Head of caudate nucleus (tissue), 42 donors: ENCODE results near the gene ELOA.
A peak's percentile ranks its signal among the peaks of the same experiment; 100 is the strongest.
"Not testable (repeated sequence)": the region's sequence is repeated elsewhere in the genome, so short reads cannot be mapped to it uniquely, and the experiment has no call there.

Experiments
- DNase-seq, 42 donors: peaks; one replicate each; pipeline versions ENCODE4 v3.0.0 to v3.0.0-alpha.2; 2020 to 2021; ENCODE audit warnings: mixed read lengths in 7 of 42
- intact Hi-C: fragments of 100-400 bp; cut with DNase I; formaldehyde crosslinking; loops from one replicate; pipeline ENCODE4 v1.15.0; 2022

Gene ELOA

DNA sequence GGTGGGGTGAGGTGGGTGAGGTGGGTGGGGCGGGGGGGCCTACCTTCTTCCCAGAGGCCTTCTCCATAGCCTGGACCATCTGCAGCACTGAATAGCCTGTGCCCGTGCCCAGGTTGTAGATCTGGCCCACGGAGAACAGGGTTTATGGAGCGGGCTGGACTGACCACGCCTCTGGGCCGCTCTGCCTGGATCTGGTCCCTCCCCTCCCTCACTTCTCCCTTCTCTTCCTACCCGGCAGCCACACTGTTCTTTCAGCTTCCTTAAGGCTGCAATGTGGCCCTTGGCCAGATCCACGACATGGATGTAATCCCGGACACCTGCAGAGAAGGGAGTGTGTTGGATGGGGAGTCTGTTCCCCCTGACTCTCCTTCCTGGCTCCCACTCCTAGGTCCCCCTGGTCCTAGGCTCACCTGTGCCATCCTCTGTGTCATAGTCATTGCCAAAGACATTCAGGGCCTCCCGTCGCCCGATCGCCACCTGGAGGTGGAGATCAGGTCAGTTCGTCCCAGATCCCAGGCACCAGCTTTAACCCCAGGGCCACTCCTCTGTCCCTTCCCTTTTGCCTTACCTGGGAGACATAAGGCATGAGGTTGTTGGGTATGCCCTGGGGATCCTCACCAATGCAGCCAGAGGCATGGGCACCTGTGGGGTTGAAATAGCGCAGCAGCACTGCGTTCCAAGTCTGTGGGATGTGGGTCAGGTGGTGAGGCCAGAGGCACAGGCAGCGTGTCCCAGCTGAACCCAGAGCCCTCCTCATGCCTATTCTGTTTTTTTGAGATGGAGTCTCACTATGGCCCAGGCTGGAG, 53.4 kb downstream of the ELOA start:
- no peak for DNase-seq
- intact Hi-C loops: no loop called here

DNA sequence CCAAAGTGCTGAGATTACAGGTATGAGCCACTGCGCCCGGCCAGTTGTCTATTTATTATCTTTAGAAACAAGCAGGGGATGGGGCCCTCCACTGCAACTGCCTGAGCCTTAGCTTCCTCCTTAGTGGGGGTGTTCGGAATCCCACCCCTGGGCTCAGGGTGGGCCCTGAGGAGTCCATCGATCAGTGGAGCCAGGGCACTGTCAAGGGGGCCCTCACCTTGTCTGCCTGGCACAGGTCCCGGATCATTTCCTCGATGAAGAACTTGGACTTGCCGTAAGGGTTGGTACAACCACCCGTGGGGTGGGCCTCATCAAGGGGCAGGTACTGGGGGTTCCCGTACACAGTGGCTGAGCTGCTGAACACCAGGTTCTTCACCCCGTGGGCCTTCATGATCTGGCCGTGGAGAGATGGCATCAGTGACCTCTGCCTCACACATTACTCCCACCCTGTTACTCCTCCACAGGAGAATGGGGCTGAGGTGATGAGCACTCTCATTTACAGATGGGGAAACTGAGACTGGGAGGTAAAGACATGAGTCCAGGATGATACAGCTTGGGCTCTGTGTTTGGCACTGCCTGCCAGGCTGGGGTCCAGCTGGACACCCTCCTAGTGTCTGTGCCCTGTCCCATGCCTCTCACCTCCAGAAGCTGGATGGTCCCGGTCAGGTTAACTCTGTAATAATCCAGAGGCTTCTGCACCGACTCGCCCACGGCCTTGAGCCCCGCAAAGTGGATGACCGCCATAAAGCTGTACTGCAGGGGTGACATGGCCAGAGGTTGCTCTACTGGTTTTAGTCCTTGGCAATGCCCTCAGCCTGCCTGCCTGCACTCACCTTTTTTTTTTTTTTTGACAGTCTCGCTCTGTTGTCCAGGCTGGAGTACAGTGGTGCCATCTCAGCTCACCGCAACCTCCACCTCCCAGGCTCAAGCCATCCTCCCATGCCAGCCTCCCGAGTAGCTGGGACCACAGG, 54.5 kb downstream of the ELOA start:
- intact Hi-C loops: no loop called here
- DNase-seq: no peak

DNA sequence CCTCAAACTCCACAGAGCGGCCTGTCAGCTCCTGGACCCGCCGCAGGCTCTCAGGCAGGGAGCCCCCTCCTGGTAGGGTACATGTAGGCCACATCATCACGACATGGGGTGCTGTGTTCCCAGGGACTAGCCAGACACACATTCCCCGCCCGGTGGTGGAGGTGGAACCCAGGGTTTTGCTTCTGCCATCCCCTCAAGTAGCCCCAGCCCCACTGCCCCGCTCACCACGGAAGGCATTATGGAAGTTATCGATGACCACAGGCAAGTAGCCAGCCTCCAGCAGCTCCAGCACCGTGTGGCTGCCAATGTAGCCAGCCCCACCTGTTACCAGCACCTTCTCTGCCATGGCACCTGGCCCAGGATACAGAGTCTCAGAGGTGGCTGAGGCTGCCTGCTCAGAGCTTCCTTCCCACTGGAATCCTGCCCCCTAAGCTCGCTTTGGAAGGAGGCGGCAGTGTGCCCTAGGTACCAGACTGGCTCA, 55.4 kb downstream of the ELOA start:
- DNase-seq: peak in 1 of 42 donors; percentile 16
- intact Hi-C loops: no loop called here

DNA sequence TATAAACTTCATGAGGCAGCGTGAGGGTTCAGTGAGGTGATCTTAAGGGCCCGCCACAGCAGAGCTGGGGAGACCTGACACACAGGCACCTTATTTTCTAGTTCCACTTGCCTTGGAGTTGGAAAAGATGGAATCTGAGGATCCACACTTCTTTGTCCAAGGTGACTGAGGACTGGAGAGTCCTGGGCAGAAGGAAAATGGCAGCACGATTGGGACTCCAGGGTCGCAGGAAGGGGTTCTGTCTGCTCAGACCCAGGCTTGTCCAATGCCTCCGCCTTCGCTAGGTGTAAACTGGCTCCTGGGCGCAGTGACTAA, 55.9 kb downstream of the ELOA start:
- intact Hi-C loops: no loop called here
- DNase-seq: no peak

DNA sequence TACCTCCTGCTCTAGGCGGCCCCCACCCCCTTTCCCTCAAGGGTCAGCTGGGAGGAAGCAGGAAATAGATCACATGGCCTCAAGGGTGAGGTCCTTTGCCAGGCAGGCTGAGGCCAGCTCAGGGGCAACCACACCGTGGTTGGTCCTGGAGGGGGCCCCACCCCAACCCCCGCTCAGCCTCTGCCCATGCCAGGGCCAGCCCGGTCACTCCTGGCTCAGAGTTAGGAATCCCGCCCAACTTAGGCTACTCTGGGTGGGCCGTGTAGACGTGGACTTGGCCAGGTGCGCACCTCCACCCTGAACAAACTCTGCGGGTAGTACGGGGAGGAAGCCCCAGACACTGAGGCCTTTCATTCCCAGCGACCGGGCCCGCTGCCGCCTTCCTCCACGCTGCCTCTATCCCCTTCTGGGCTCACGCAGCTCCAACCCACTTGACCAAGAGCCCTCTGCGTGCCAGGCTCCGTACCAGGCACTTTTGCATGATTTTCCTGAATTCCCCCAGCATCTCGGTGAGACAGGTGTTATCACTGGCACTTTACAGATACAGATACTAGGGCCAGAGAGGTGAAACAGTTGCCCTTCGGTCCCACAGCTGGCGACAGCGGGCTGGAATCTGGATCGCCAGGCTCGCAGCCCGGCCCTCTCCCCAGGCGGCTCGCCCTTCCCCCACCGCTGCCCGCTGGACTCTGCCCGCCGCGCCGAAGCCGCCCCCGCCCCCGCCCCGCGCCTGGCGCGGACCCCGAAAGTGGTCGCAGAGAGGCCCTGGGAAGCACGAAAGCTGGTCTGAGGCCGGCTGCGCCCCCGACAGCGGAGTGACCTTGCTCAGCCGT, 56.5 kb downstream of the ELOA start:
- intact Hi-C loops: no loop called here
- DNase-seq: peak in 20 of 42 donors; percentile 12 to 59 (median 41)

DNA sequence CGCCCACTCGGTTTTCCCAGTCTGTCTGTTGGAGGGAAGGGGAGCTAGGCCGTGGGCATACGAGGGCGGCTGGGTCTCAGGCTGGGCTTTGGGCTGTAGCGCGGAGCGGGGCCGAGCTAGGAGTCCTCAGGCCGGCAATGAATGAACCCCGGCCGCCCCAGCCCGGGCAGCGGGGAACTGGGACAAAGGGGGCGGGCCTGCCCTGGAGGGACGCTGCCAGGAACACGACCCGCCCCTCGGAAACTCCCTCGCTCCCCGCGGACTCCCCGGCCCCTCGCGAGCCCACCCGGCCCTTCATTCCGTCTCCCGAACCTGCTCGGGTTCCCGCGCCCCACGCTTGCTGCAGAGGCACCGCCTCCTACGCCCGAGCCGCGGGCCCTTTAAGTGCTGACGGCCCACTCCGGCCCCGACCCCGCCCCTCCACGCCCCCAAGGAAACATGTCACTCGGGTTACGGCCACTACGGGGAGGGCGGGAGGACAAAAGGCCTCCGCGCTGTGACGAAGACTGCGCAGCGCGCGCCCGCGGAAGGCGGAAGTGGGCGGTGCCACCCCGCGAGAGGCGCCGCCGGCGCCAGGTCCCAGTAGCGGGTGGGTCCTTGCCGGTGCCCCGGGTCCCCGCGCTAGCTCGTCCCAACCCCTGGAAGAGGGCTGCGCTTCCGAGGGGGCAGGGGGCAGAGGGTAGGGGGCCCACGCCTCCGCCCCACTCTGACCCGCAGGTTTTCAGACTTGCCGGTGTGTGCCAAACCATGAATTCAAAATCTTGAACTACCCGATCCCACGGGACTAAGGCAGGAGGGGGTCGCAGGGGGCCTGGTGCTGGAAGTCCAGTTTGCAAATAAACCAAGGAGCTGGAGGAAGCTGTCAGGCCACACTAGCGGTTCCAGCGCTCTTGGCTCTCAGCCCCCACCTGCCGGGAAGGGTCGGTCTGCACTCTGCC, 57.4 kb downstream of the ELOA start, which contains the start of gene GALE:
GALE (minus strand) TSS at position 355 of the 938 bp plus-strand sequence. CDS start 1,747 bp downstream, outside the sequence.
- peak; percentile 92 to 99 (median 96) for DNase-seq
- intact Hi-C loops: no loop called here

DNA sequence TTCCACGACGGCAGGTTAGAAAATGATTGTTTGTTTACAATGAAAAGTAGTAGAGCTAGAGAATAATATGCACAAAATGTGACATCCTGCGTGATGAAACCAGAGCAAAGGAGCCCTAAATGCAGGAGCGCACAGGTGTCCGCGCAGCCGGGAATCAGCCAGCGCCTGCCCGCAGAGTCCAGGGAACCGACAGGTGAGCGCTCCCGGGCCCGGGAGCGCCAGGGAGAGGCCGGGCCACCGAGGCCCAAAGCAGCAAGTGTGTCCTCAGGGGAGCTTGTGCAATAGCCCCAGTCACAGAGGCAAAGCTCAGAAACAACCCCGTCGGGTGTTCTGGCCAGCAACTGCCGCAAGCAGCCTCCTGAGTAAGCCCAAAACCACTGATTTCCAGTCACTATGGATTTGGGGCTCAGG, 58.1 kb downstream of the ELOA start:
- intact Hi-C loops: no loop called here
- DNase-seq: peak in 2 of 42 donors; percentile 13 to 21

DNA sequence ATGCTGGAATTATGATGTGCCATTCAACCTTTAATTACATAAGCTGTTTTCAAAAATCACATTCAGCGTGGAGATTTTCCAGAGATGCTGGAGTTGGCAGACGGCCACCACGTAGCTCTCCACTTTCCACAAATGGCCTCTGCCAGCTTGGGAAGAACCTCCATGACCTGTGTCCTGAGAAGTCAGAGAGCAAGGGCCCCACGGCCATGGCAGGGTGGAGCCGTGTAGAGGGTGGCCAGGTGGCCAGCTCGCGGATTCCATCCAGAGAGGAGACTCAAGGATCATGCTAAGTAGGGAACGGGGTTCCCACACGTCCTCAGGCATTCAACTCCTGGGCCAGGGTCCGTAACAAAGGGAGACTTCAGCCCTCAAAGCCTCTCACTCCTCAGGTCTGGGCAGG, 58.6 kb downstream of the ELOA start:
- intact Hi-C loops: no loop called here
- peak in 2 of 42 donors; percentile 18 to 32 for DNase-seq

DNA sequence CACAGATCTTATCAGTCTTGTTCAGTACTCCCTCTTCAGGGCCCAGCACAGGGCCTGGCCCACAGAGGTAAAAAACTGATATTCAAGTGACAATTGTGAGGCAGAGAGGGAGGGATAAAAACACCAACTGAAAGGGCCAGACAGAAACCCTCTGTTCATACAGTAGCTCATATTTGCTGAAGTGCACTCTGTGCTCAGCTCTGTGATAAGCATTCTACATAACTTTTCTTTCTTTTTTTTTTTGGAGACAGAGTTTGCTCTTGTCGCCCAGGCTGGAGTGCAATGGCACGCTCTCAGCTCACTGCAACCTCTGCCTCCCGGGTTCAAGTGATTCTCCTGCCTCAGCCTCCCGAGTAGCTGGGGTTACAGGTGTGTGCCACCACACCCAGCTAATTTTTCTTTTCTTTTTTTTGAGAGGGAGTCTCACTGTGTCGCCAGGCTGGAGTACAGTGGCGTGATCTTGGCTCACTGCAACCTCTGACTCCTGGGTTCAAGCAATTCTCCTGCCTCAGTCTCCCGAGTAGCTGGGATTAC, 59.6 kb downstream of the ELOA start:
- intact Hi-C loops: not testable (repeated sequence)

DNA sequence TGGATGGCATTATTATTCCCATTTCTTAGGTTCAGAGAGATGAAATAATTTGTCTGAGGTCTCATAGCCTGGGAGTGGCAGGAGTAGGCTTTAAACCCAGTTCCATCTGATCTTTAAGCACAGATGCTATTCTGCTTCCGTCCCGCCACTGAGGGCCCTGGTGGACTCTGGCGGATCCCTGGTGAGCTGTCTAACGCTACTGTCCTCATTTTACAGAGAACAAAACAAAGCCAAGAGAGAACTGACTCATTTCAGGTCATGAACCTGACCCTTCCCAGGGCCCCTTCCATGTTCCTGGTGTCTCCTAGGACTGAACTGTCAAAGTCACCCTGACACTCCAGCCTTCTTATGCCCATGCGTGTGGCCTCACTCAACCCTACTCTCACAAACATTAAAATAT, 60.4 kb downstream of the ELOA start:
- no peak for DNase-seq
- intact Hi-C loops: no loop called here

More for the DNA sequence above, 59.6 kb downstream of the ELOA start:
- DNase-seq: not testable (repeated sequence)

DNA sequence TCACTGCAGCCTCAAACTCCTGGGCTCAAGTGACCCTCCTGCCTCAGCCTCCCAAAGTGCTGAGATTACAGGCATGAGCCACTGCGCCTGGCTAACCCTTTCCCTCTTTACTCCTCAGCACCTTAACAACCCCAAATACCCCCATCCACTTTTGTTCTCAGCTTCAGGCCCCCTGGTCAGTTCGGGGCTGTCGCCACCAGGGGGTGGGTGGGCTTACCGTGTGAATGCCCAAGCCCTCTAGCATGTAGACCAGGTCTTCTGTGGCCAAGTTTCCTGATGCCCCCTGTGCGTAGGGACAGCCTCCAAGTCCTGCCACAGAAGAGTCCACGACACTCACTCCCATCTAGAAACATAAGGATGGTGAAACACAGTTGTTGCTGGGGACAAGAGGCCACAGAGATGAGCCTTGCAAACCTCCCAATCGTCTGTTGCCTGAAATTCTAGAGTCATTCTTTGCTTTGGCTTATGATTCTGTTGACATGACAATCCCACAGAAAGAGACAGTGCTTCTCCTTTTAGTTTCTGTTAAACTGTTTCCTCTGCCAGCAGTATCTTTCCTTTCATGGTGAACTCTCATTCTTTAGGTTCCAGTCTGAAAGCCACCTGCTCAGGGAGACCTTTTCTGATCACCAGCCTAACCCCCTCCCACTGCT, 61.0 kb downstream of the ELOA start:
- DNase-seq: no peak
- intact Hi-C loops: no loop called here

DNA sequence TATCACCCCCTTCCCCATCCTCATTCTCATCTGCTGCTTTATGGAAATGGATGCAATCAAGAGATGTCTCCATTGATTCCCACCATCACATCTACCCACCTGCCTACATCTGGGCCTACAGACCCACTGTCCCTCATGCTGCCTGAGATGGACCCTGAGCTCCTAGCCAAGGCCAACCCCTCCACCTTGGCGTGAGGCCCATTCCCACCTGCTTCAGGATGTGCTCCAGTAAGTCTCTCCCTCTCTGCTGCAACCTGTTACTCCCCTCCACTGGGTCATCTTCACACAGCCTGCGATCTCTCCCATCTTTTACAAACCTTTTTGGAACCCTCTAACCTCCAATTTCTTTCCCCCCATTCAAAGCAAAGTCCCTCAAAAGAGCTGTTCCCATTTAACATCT, 61.8 kb downstream of the ELOA start:
- no peak for DNase-seq

DNA sequence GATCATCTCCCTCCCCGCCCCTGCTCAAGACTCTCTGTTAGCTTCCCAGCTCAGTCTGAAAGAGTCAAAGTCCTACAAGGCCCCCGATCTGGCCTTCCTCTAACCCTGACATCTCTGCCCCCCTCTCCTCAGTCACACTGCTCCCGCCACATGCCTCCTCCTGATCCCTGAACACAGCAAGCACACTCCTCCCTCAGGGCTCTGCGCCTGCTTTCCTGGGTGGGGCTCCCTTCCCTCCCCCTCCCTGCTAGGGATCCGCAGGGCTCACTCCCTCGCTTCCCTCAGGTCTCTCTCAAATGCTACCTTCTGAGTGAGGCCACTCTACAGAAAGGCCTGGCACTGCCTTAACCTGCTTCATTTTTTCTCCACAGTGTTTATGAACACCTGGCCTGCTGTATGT, 63.0 kb downstream of the ELOA start:
- DNase-seq: no peak
- intact Hi-C loops: no loop called here

More for the DNA sequence above, 61.8 kb downstream of the ELOA start:
- intact Hi-C loops: no loop called here

DNA sequence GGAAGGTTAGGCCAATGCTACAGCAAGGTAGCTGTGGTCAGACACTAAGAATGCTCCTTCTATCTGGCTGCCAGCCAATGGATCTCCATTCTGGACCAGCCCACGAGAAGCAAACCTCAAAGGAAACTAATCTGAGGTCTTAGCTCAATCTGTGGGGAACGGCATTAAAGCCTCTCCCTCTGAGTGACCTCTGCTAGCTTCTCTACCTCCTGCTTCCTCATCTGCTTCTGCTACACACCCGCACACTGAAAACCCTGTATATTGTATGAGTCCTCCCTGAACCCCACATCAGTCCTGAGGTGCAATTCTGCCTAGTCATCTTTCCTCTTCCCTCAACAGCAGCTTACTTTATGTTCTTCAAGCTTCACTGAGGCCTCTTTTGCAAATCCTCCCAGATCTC, 64.2 kb downstream of the ELOA start:
- intact Hi-C loops: no loop called here
- no peak for DNase-seq

DNA sequence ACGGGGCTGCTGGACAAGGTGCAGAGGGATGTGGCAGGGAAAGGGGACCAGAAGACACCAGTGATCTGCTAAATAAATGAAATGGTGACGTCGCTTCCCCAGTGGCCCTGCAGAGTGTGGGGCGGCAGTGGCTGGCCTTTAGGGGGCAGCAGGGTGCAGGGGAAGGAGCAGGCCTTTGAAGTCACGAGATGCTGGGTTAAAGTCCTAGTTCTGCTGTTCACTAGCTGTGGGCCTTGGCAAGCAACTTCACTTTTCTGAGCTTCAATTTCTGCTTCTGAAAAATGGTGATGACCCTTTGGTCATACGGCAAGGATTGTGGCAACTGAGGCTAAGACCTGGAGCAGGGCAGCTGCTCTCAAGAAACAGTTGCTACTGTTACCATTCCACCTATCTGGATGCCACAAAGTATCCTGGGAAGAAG, 66.5 kb downstream of the ELOA start:
- intact Hi-C loops: no loop called here

DNA sequence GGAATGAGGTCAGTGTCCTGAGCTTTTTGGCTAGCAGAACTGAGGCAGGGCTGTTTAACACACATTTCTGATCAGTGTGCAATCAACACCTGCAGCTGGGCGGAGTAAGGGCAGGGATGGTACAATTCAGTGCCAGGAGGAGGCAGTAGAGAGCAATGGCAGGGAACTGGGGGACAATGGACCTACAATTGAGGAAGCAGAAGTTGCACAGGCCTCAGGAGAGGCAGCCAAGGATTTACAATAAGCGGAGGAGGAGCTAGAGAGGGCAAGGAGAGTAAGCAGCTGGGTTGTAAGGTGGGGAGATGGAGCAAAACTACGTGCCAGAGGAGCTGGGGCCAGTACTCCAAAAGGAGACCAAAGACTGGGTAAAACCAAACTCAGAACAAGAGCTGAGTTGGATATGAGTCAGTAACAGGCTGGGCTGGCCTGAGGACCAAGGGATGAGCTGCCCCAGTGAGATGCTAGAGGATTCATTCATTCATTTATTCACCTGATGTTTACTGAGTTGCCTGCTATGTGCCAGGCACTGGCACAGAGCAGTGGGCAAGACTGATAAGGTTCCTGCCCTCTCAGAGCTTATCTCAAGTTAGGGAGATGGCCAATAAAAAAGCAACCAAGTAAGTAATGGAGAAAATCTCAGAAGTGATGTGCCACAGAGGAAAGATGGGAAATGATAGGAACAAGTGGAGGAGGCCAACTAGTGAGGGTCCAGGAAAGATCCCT, 67.7 kb downstream of the ELOA start:
- DNase-seq: peak in 22 of 42 donors; percentile 21 to 72 (median 48)
- intact Hi-C loops: no loop called here

More for the DNA sequence above, 66.5 kb downstream of the ELOA start:
- DNase-seq: peak in 38 of 42 donors; percentile 49 to 84 (median 68)
